ENCODE data around the gene SENP3. TPM values are rescaled to one million over a fixed set of nuclear protein-coding genes. Genes with fewer than 3 reads are reported as not detected.

Gene SENP3
- total and polyA plus RNA-seq, 2 of the 4 experiments (the other 2 are of a cell fraction), result 82.4 to 120 TPM

GRCh38 chr17:7560172-7561027 is 1.3 kb upstream of the SENP3 start:
- Histone ChIP-seq H3K23ac (ENCODE audit: low read depth, low read length) (0 out of 2 replicates have a peak overlapping the region, but pooled peaks have one; percentile 39), H3K9me1 (ENCODE audit: insufficient read depth, low read length) (no peaks in the 10 kb centered on the region), H3K4me1 (ENCODE audit: control insufficient read depth, insufficient read depth, low read length) (peaks cover 9% of the 10 kb centered on the region), H2BK120ac (ENCODE audit: low read depth, low read length) (no peak overlapping the region), H3K79me1 (ENCODE audit: low read depth in 1 of 2, low read length in 2 of 2) (peaks cover 18 to 26% of the 10 kb centered on the region in 2 experiments), H3K27me3 (ENCODE audit: control insufficient read depth, insufficient read depth, low read length) (no peaks in the 10 kb centered on the region), H3K27ac (ENCODE audit: insufficient read depth, low read length) (0 out of 2 replicates have a peak overlapping the region, but pooled peaks have one; percentile 19), H3K4ac (ENCODE audit: low read depth, low read length) (peak overlapping the region; percentile 31; the same call in 1 of the 2 replicates), H3K4me3 (ENCODE audit: insufficient read depth, low read depth, low read length) (no peak overlapping the region), H4K8ac (ENCODE audit: low read depth in 2 of 2, low read length in 2 of 2) (peak overlapping the region; percentile 31 to 91), H2AK5ac (ENCODE audit: low read depth, low read length) (peak overlapping the region; percentile 45), H4K91ac (ENCODE audit: insufficient read depth, low read depth, low read length) (no peak overlapping the region; the same call in 1 of the 2 replicates), H2BK5ac (ENCODE audit: low read depth, low read length, poor library complexity, severe bottlenecking) (no peak overlapping the region), H3K4me2 (ENCODE audit: low read depth, low read length) (peak overlapping the region; percentile 66), H2BK15ac (ENCODE audit: low read depth, low read length) (no peak overlapping the region), H3K14ac (replicated peaks; ENCODE audit: low read depth, low read length) (0 out of 2 replicates have a peak overlapping the region, but pooled peaks have one; percentile 31), H2AK9ac (replicated peaks; ENCODE audit: low read depth, low read length, poor library complexity) (peak overlapping the region; percentile 30), H3K9ac (ENCODE audit: low read depth, low read length) (peak overlapping the region; percentile 35; the same call in 1 of the 2 replicates), H3K56ac (ENCODE audit: extremely low read depth, insufficient read depth, low read length) (no peak overlapping the region), H2BK20ac (ENCODE audit: low read depth, low read length) (no peak overlapping the region), H4K5ac (ENCODE audit: low read depth, low read length) (peak overlapping the region; percentile 18; the same call in 1 of the 2 replicates), H2AFZ (replicated peaks; ENCODE audit: low read length, poor library complexity) (peak overlapping the region; percentile 99), H3K18ac (ENCODE audit: low read depth, low read length) (no peak overlapping the region), H3K9me3 (ENCODE audit: control insufficient read depth, insufficient read depth, low read length) (no peaks in the 10 kb centered on the region), H4K20me1 (ENCODE audit: insufficient read depth, low read length) (no peaks in the 10 kb centered on the region), H3K36me3 (ENCODE audit: control insufficient read depth, insufficient read depth, low read length) (peaks cover 18% of the 10 kb centered on the region)
- ATAC-seq (ENCODE audit: low read depth) (peak; percentile 45), DNase-seq (peak; percentile 49)
- WGBS, 2 experiments (ENCODE audit: extremely low coverage in 2 of 2, insufficient read length in 1 of 2), result 18% methylated on average over 5 of the region's 22 CpGs; no CpG with 5 or more reads in 1 of the 2 experiments
- POLR2A ChIA-PET (ENCODE audit: unreplicated experiment), result interaction anchor here (0.9 to 1.1 kb wide), 2 partner anchors 24 to 82 kb away, joined by 3 to 4 read pairs; no protein-coding TSS in a partner anchor
- intact Hi-C loops (cut with micrococcal nuclease), result loop anchor here (1.0 to 10.0 kb wide), 8 partner anchors 46 to 516 kb away; partner anchors contain the start of genes KCTD11, NEURL4, POLR2A and SLC16A11
- CTCF ChIA-PET, result interaction anchor here (0.7 to 2.8 kb wide), 20 partner anchors 9 to 205 kb away, joined by 3 to 24 read pairs (median 4); partner anchors contain the start of genes MPDU1 and TMEM95
- no peak for TF ChIP-seq POLR2A (IDR thresholded peaks at IDR 0.05; ENCODE audit: low read depth, low read length)
- TF ChIP-seq RAD21 (IDR thresholded peaks at IDR 0.05; ENCODE audit: low read length), result peak; percentile 36; the same call in 1 of the 2 replicates
- TF ChIP-seq CTCF (conservative IDR thresholded peaks at IDR 0.05; ENCODE audit: low read depth, low read length), result peak; percentile 55
- in situ Hi-C loops (cut with MboI; ENCODE audit: low sequenced_read_pairs), result no loop called here
- BruUV-seq (replicated peaks), result no TSS peak
- dilution Hi-C loops (cut with HindIII; ENCODE audit: low sequenced_read_pairs, unreplicated experiment), result no loop called here

Measured in IMR-90 (cell line).